Thyroid gland (tissue), 4 donors: ENCODE results near the gene GALK1.

Source experiments
- CTCF ChIP-seq, 6 experiments: fragments of 200-600 bp in 3 of 6; fragments of 450-650 bp in 3 of 6; sonication (generic) in 3 of 6; IDR thresholded peaks; one replicate each; pipeline ENCODE4 v1.5.1; 2016 to 2019; ENCODE audit warnings: antibody characterized with exemption in 6 of 6, mild to moderate bottlenecking in 2 of 6, inconsistent platforms in 1 of 6, moderate library complexity in 1 of 6
- POLR2A ChIP-seq, 2 donors: fragments of 450-650 bp; IDR thresholded peaks; one replicate each; pipeline ENCODE4 v1.6.1; 2017; ENCODE audit warnings: antibody characterized with exemption in 2 of 2, mild to moderate bottlenecking in 2 of 2, moderate library complexity in 1 of 2

DNA sequence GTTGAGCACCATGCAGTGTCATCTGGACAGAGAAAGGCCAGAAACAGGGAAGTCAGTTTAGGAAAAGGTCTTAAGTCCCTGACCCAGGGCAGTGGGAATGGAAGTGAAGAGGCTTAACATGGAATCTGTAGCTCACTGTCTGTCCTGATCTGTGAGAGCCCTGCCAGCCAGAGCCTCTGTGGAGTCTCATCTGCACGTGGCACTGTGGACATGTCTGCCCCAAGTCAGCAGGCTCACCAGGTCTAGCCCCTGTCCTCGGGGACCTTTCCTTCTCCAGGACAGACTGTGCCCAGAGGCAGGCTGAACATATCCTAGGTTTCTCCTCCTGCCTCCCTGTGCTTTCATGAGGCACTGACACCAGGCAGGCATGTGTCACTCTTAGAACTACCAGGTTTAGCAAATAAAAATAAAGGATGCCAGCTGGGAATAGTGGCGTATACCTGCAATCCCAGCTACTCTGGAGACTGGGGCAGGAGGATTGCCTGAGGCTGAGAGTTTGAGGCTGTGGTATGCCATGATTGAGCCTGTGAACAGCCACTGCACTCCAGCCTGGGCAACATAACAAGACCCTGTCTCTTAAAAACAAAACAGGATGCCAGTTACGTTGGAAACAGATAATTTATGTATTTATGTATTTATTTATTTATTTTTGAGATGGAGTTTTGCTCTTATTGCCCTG, 42.0 kb upstream of the GALK1 start:
- TF ChIP-seq POLR2A (IDR thresholded peaks at IDR 0.05) = no peak
- TF ChIP-seq CTCF (IDR thresholded peaks at IDR 0.05) = no peak
